Measurements from ENCODE around the gene APOLD1. TPM values are rescaled to one million over a fixed set of nuclear protein-coding genes. Genes with fewer than 3 reads are reported as not detected.
A peak's percentile ranks its signal among the peaks of the same experiment; 100 is the strongest.
"Not testable (repeated sequence)": the region's sequence is repeated elsewhere in the genome, so short reads cannot be mapped to it uniquely, and the experiment has no call there.

APOLD1 gene, protein sequence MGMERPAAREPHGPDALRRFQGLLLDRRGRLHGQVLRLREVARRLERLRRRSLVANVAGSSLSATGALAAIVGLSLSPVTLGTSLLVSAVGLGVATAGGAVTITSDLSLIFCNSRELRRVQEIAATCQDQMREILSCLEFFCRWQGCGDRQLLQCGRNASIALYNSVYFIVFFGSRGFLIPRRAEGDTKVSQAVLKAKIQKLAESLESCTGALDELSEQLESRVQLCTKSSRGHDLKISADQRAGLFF
- total RNA-seq: 3.2 and 3.3 TPM in 2 replicates

GRCh38 chr12:12784911-12785814 is at the start of gene APOLD1:
Gene APOLD1 (plus strand): TSS chr12:12785659. CDS start chr12:12785692, 33 bp downstream.
- H4K20me1 ChIP-seq (ENCODE audit: insufficient read depth, low read length): no peaks in the 10 kb centered on the region
- no peaks in the 10 kb centered on the region for H3K27me3 ChIP-seq (ENCODE audit: insufficient read depth, low read length)
- peak within 1 kb of the TSS; percentile 90 for H3K4me2 ChIP-seq (ENCODE audit: insufficient read depth, low read length)
- peak within 1 kb of the TSS; percentile 75 for H3K4me3 ChIP-seq (ENCODE audit: insufficient read depth, low read length)
- H3K27ac ChIP-seq (ENCODE audit: low read depth, low read length): peak within 1 kb of the TSS; percentile 92
- TF ChIP-seq, protein P1, sequence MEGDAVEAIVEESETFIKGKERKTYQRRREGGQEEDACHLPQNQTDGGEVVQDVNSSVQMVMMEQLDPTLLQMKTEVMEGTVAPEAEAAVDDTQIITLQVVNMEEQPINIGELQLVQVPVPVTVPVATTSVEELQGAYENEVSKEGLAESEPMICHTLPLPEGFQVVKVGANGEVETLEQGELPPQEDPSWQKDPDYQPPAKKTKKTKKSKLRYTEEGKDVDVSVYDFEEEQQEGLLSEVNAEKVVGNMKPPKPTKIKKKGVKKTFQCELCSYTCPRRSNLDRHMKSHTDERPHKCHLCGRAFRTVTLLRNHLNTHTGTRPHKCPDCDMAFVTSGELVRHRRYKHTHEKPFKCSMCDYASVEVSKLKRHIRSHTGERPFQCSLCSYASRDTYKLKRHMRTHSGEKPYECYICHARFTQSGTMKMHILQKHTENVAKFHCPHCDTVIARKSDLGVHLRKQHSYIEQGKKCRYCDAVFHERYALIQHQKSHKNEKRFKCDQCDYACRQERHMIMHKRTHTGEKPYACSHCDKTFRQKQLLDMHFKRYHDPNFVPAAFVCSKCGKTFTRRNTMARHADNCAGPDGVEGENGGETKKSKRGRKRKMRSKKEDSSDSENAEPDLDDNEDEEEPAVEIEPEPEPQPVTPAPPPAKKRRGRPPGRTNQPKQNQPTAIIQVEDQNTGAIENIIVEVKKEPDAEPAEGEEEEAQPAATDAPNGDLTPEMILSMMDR (IDR thresholded peaks at IDR 0.05; ENCODE audit: extremely low read depth, low read depth, low read length): no peak
- peaks cover 4% of the 10 kb centered on the region for H3K36me3 ChIP-seq (ENCODE audit: insufficient read depth, low read length)
- peaks cover 39% of the 10 kb centered on the region for H3K4me1 ChIP-seq (ENCODE audit: insufficient read depth, low read length)
- peak within 1 kb of the TSS; percentile 91 for H2AFZ ChIP-seq (ENCODE audit: low read length)
- H3K9me3 ChIP-seq (ENCODE audit: low read depth, low read length): no peaks in the 10 kb centered on the region
- DNase-seq (ENCODE audit: insufficient read length, low spot score, missing footprints): peak; percentile 39
- H3K79me2 ChIP-seq (ENCODE audit: insufficient read depth, low read length): peaks cover 16% of the 10 kb centered on the region

- DNase-seq (ENCODE audit: insufficient read length, low spot score, missing footprints): no peak
- H3K4me3 ChIP-seq (ENCODE audit: insufficient read depth, low read length): peak overlapping the region; percentile 49
- H3K4me2 ChIP-seq (ENCODE audit: insufficient read depth, low read length): peak overlapping the region; percentile 78
- H3K27me3 ChIP-seq (ENCODE audit: insufficient read depth, low read length): no peaks in the 10 kb centered on the region
- H4K20me1 ChIP-seq (ENCODE audit: insufficient read depth, low read length): no peaks in the 10 kb centered on the region
- H3K36me3 ChIP-seq (ENCODE audit: insufficient read depth, low read length): peaks cover 6% of the 10 kb centered on the region
- H3K9me3 ChIP-seq (ENCODE audit: low read depth, low read length): no peaks in the 10 kb centered on the region
- peaks cover 56% of the 10 kb centered on the region for H3K4me1 ChIP-seq (ENCODE audit: insufficient read depth, low read length)
- peak overlapping the region; percentile 69 for H2AFZ ChIP-seq (ENCODE audit: low read length)
- peaks cover 65% of the 10 kb centered on the region for H3K79me2 ChIP-seq (ENCODE audit: insufficient read depth, low read length)
- TF ChIP-seq, protein P1 (IDR thresholded peaks at IDR 0.05; ENCODE audit: extremely low read depth, low read depth, low read length): peak; percentile 63
- H3K27ac ChIP-seq (ENCODE audit: low read depth, low read length): peak overlapping the region; percentile 96
These were observed 48.4 kb upstream of the APOLD1 start for GRCh38 chr12:12736759-12737676.

- H3K9me3 ChIP-seq (ENCODE audit: low read depth, low read length); H3K27me3 ChIP-seq (ENCODE audit: insufficient read depth, low read length); H2AFZ ChIP-seq (ENCODE audit: low read length); H3K36me3 ChIP-seq (ENCODE audit: insufficient read depth, low read length); H3K4me3 ChIP-seq (ENCODE audit: insufficient read depth, low read length); DNase-seq (ENCODE audit: insufficient read length, low spot score, missing footprints); H4K20me1 ChIP-seq (ENCODE audit: insufficient read depth, low read length); H3K4me2 ChIP-seq (ENCODE audit: insufficient read depth, low read length): not testable (repeated sequence)
- peaks cover 55% of the 10 kb centered on the region for H3K4me1 ChIP-seq (ENCODE audit: insufficient read depth, low read length)
- H3K27ac ChIP-seq (ENCODE audit: low read depth, low read length): peak overlapping the region; percentile 96
- H3K79me2 ChIP-seq (ENCODE audit: insufficient read depth, low read length): peaks cover 62% of the 10 kb centered on the region
These were observed 47.3 kb upstream of the APOLD1 start for GRCh38 chr12:12738152-12738551.

DNA sequence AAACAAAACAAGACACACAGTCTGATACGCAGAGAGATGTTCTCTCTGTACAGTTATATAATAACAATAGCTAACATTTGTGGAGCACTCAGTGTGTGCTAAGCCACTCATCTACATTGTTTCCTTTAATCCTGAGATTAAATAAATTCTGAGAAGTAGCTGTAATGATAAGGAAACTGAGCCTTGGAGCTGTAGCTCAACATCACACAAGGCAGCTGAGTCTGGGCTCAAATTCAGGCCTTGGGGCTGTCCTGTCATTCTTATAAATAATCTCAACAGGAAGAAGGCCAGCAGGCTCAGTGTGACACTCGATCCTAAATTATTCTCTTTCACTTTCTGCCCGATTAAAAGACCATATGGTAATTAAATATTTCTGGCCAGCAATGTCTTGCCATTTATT is 43.8 kb upstream of the APOLD1 start:
- H3K4me3 ChIP-seq (ENCODE audit: insufficient read depth, low read length): peak overlapping the region; percentile 6
- peaks cover 6% of the 10 kb centered on the region for H3K36me3 ChIP-seq (ENCODE audit: insufficient read depth, low read length)
- H4K20me1 ChIP-seq (ENCODE audit: insufficient read depth, low read length): no peaks in the 10 kb centered on the region
- peak overlapping the region; percentile 38 for H3K27ac ChIP-seq (ENCODE audit: low read depth, low read length)
- H3K27me3 ChIP-seq (ENCODE audit: insufficient read depth, low read length): no peaks in the 10 kb centered on the region
- no peak for DNase-seq (ENCODE audit: insufficient read length, low spot score, missing footprints)
- no peaks in the 10 kb centered on the region for H3K9me3 ChIP-seq (ENCODE audit: low read depth, low read length)
- peak overlapping the region; percentile 54 for H3K4me2 ChIP-seq (ENCODE audit: insufficient read depth, low read length)
- TF ChIP-seq, protein P1 (IDR thresholded peaks at IDR 0.05; ENCODE audit: extremely low read depth, low read depth, low read length): no peak
- H3K4me1 ChIP-seq (ENCODE audit: insufficient read depth, low read length): peaks cover 30% of the 10 kb centered on the region
- H2AFZ ChIP-seq (ENCODE audit: low read length): peak overlapping the region; percentile 76
- H3K79me2 ChIP-seq (ENCODE audit: insufficient read depth, low read length): peaks cover 79% of the 10 kb centered on the region
